CD14-positive monocyte (primary cell): ENCODE data around the gene SEPHS2. TPM values are rescaled to one million over a fixed set of nuclear protein-coding genes. Genes with fewer than 3 reads are reported as not detected.

ENCODE experiments used
- DNase-seq, 3 donors: peaks; one replicate each; pipeline ENCODE4 v3.0.0-alpha.2; 2011 to 2022
- H2AFZ ChIP-seq: 2 replicates; pipeline ENCODE4 v1.6.0; 2012; ENCODE audit warnings: mild to moderate bottlenecking, low read depth, low read length, inconsistent platforms; ENCODE audit not compliant: insufficient read depth, poor library complexity, severe bottlenecking
- H3K27ac ChIP-seq, 2 donors: 1 replicate in 1 of 2; 2 replicates in 1 of 2; pipeline ENCODE4 v1.5.1; 2012 to 2013; ENCODE audit warnings: low read length in 2 of 2, control low read depth in 1 of 2, inconsistent platforms in 1 of 2, low read depth in 1 of 2, mild to moderate bottlenecking in 1 of 2
- H3K27me3 ChIP-seq, 2 donors: one replicate each; pipeline versions ENCODE4 v1.6.0 to v1.6.1; 2011 to 2013; ENCODE audit warnings: low read length in 2 of 2; ENCODE audit not compliant: control insufficient read depth in 2 of 2, insufficient read depth in 2 of 2
- H3K36me3 ChIP-seq, 2 donors: replicated peaks in 1 of 2; 1 replicate in 1 of 2; 2 replicates in 1 of 2; pipeline versions ENCODE4 v1.5.1 to v1.6.1; 2012 to 2013; ENCODE audit warnings: low read length in 2 of 2, control low read depth in 1 of 2, inconsistent platforms in 1 of 2, mild to moderate bottlenecking in 1 of 2; ENCODE audit not compliant: insufficient read depth in 2 of 2, control insufficient read depth in 1 of 2
- H3K4me1 ChIP-seq, 2 donors: 1 replicate in 1 of 2; 2 replicates in 1 of 2; pipeline versions ENCODE4 v1.5.1 to v1.6.1; 2012 to 2013; ENCODE audit warnings: low read length in 2 of 2, control low read depth in 1 of 2, inconsistent platforms in 1 of 2, mild to moderate bottlenecking in 1 of 2, moderate library complexity in 1 of 2; ENCODE audit not compliant: insufficient read depth in 2 of 2, control insufficient read depth in 1 of 2
- H3K4me2 ChIP-seq: replicated peaks from 2 replicates; pipeline ENCODE3; 2012; ENCODE audit warnings: low read length, moderate library complexity, mild to moderate bottlenecking; ENCODE audit not compliant: poor library complexity, severe bottlenecking; ENCODE audit errors: extremely low read depth
- H3K4me3 ChIP-seq, 3 experiments: fragments of 200-600 bp in 1 of 3; sonication (generic) in 1 of 3; replicated peaks in 1 of 3; 1 replicate in 2 of 3; 2 replicates in 1 of 3; pipeline ENCODE4 v1.5.1; 2011 to 2013; ENCODE audit warnings: low read length in 3 of 3, mild to moderate bottlenecking in 3 of 3, control low read depth in 2 of 3, low read depth in 2 of 3, inconsistent platforms in 1 of 3, moderate library complexity in 1 of 3
- H3K79me2 ChIP-seq: 2 replicates; pipeline ENCODE4 v1.6.0; 2012; ENCODE audit warnings: mild to moderate bottlenecking, control low read depth, inconsistent platforms, low read length, moderate library complexity; ENCODE audit not compliant: insufficient read depth
- H3K9ac ChIP-seq: 2 replicates; pipeline ENCODE4 v1.6.0; 2017; ENCODE audit warnings: low read length, mild to moderate bottlenecking; ENCODE audit not compliant: insufficient read depth, poor library complexity, severe bottlenecking
- H3K9me3 ChIP-seq, 2 donors: replicated peaks in 1 of 2; 1 replicate in 1 of 2; 2 replicates in 1 of 2; pipeline versions ENCODE4 v1.5.1 to v1.6.1; 2012 to 2013; ENCODE audit warnings: low read length in 2 of 2, control low read depth in 1 of 2; ENCODE audit not compliant: control insufficient read depth in 1 of 2, insufficient read depth in 1 of 2
- H4K20me1 ChIP-seq: 2 replicates; pipeline ENCODE4 v1.6.0; 2012; ENCODE audit warnings: mild to moderate bottlenecking, low read length, control low read depth, moderate library complexity; ENCODE audit not compliant: insufficient read depth
- H3K27ac Mint-ChIP-seq, 7 donors: one replicate each; pipeline ENCODE4 v1.8.0; 2020; ENCODE audit warnings: mild to moderate bottlenecking in 7 of 7, mixed read lengths in 7 of 7, moderate library complexity in 6 of 7, inconsistent platforms in 2 of 7
- H3K27me3 Mint-ChIP-seq, 3 donors: one replicate each; pipeline ENCODE4 v1.8.0; 2021 to 2022; ENCODE audit warnings: low read depth in 3 of 3, mild to moderate bottlenecking in 3 of 3, mixed read lengths in 3 of 3, moderate library complexity in 3 of 3, inconsistent platforms in 1 of 3
- H3K36me3 Mint-ChIP-seq, 2 donors: one replicate each; pipeline ENCODE4 v1.8.0; 2020; ENCODE audit warnings: mixed read lengths in 2 of 2, inconsistent platforms in 1 of 2, mild to moderate bottlenecking in 1 of 2
- H3K4me1 Mint-ChIP-seq: one replicate; pipeline ENCODE4 v1.8.0; 2020; ENCODE audit warnings: mild to moderate bottlenecking, mixed read lengths
- H3K4me3 Mint-ChIP-seq, 2 donors: one replicate each; pipeline ENCODE4 v1.8.0; 2020; ENCODE audit warnings: mild to moderate bottlenecking in 2 of 2, mixed read lengths in 2 of 2, moderate library complexity in 1 of 2
- H3K9me3 Mint-ChIP-seq, 7 donors: one replicate each; pipeline ENCODE4 v1.8.0; 2020 to 2022; ENCODE audit warnings: mixed read lengths in 7 of 7, mild to moderate bottlenecking in 6 of 7, moderate library complexity in 6 of 7, inconsistent platforms in 2 of 7
- whole genome bisulfite sequencing: methylation state at CpG from one replicate; pipeline ENCODE4 v1.1.5; 2013; ENCODE audit warnings: missing lambda C conversion rate; ENCODE audit not compliant: insufficient coverage; 5-methylcytosine and 5-hydroxymethylcytosine counted together
- intact Hi-C, 2 donors: fragments of 100-400 bp; cut with micrococcal nuclease; formaldehyde crosslinking; loops; one replicate each; pipeline versions ENCODE4 v1.15.0 to v1.15.1; 2023
- polyA plus RNA-seq, 3 donors: library from polyadenylated mRNA; depleted of rRNA in 1 of 3; unstranded in 2 of 3; stranded (reverse) in 1 of 3; fragments of 300-500 nt in 2 of 3; fragments of >200 nt in 1 of 3; fragmentation: Illumina TruSeq in 2 of 3; gene quantifications; 1 replicate in 2 of 3; 2 replicates in 1 of 3; pipeline ENCODE4 v1.2.3, GENCODE V29; 2012 to 2021
- TF ChIP-seq, protein P1 (sequence below): fragments of 200-600 bp; IDR thresholded peaks from one replicate; pipeline ENCODE4 v1.8.0; 2022; ENCODE audit warnings: antibody characterized with exemption, mild to moderate bottlenecking

Gene SEPHS2
- polyA plus RNA-seq, 3 donors = 12.8 to 56.4 (median 54.2) TPM

DNA sequence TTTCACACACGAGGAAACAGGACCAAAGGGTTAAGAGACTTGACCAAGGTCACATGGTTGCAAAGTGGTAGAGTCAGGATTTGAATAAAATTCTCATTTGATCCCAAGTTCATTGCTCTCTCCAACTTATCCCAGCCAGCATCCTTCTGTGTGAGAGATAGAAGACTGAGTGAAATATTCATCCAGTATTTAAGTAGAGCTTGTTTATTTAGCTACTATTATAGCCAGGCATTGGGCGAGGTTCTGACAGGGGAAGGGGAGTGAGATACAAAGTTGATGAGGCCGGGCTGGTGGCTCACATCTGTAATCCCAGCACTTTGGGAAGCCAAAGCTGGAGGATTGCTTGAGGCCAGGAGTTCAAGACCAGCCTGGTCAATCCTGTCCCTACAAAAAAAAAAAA is 31.3 kb upstream of the SEPHS2 start:
- H3K4me1 ChIP-seq = peaks cover 43 to 74% of the 10 kb centered on the region in 2 donors
- intact Hi-C loops = no loop called here
- H3K4me3 Mint-ChIP-seq = no peak overlapping the region

DNA sequence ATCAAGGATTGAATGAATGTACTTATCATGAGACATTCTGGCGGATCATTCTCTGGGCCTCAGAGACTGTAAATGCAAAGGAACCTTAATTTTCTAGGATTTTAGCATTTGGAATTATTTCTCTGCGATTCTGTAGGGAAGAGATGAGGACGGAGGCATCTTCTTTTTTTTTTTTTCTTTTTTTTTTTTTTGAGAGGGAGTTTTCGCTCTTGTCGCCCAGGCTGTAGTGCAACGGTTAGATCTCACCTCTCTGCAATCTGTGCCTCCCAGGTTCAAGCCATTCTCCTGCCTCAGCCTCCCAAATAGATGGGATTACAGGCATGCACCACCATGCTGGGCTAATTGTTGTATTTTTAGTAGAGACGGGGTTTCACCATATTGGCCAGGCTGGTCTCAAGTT is 29.0 kb upstream of the SEPHS2 start:
- H3K9me3 Mint-ChIP-seq = peaks cover 0 to 3% (median 0%) of the 10 kb centered on the region in 7 donors
- H3K36me3 Mint-ChIP-seq = peaks cover 32 to 48% of the 10 kb centered on the region in 2 donors
- H3K9ac ChIP-seq = no peak overlapping the region
- H3K4me3 Mint-ChIP-seq = peak overlapping the region in 1 of 2 donors; percentile 60
- peaks cover 65% of the 10 kb centered on the region for H4K20me1 ChIP-seq
- no peaks in the 10 kb centered on the region for H3K9me3 ChIP-seq
- intact Hi-C loops = no loop called here
- TF ChIP-seq, protein P1, sequence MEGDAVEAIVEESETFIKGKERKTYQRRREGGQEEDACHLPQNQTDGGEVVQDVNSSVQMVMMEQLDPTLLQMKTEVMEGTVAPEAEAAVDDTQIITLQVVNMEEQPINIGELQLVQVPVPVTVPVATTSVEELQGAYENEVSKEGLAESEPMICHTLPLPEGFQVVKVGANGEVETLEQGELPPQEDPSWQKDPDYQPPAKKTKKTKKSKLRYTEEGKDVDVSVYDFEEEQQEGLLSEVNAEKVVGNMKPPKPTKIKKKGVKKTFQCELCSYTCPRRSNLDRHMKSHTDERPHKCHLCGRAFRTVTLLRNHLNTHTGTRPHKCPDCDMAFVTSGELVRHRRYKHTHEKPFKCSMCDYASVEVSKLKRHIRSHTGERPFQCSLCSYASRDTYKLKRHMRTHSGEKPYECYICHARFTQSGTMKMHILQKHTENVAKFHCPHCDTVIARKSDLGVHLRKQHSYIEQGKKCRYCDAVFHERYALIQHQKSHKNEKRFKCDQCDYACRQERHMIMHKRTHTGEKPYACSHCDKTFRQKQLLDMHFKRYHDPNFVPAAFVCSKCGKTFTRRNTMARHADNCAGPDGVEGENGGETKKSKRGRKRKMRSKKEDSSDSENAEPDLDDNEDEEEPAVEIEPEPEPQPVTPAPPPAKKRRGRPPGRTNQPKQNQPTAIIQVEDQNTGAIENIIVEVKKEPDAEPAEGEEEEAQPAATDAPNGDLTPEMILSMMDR = no peak
- peaks cover 79% of the 10 kb centered on the region for H3K4me1 Mint-ChIP-seq
- no peak for DNase-seq
- H3K27ac ChIP-seq = peak overlapping the region in 1 of 2 donors; percentile 91
- H3K36me3 ChIP-seq = peaks cover 39 to 52% of the 10 kb centered on the region in 2 donors
- H3K4me2 ChIP-seq = peak overlapping the region; percentile 93
- peak overlapping the region in 1 of 3 experiments; percentile 94 for H3K4me3 ChIP-seq
- peak overlapping the region in 6 of 7 donors; percentile 16 to 70 (median 42) for H3K27ac Mint-ChIP-seq
- H2AFZ ChIP-seq = no peak overlapping the region
- no peaks in the 10 kb centered on the region for H3K27me3 ChIP-seq
- H3K79me2 ChIP-seq = peaks cover 91% of the 10 kb centered on the region
- 100% methylated on average over 1 of the region's 7 CpGs for WGBS
- H3K4me1 ChIP-seq = peaks cover 66 to 87% of the 10 kb centered on the region in 2 donors
- H3K27me3 Mint-ChIP-seq = no peaks in the 10 kb centered on the region

More for the DNA sequence above, 31.3 kb upstream of the SEPHS2 start:
- Mint-ChIP-seq H3K9me3 (peaks cover 0 to 3% (median 0%) of the 10 kb centered on the region in 7 donors), H3K27ac (peak overlapping the region in 4 of 7 donors; percentile 2 to 80 (median 42)), H3K27me3 (no peaks in the 10 kb centered on the region), H3K36me3 (peaks cover 52 to 71% of the 10 kb centered on the region in 2 donors), H3K4me1 (peaks cover 66% of the 10 kb centered on the region)
- peaks cover 88% of the 10 kb centered on the region for H4K20me1 ChIP-seq
- H3K36me3 ChIP-seq = peaks cover 59 to 75% of the 10 kb centered on the region in 2 donors
- no peak for DNase-seq
- H3K27me3 ChIP-seq = no peaks in the 10 kb centered on the region
- no peak overlapping the region for H3K4me2 ChIP-seq
- H3K4me3 ChIP-seq = no peak overlapping the region
- no peak overlapping the region for H2AFZ ChIP-seq
- no peaks in the 10 kb centered on the region for H3K9me3 ChIP-seq
- TF ChIP-seq, protein P1 = no peak
- H3K27ac ChIP-seq = peak overlapping the region; percentile 5 to 61
- H3K79me2 ChIP-seq = peaks cover 91% of the 10 kb centered on the region
- H3K9ac ChIP-seq = no peak overlapping the region
- WGBS = 100% methylated on average over 2 of the region's 3 CpGs
